HG03064 (cell line): ENCODE results near the gene GPR137.

Experiments used
- ATAC-seq: cut with Tn5 transposase; IDR thresholded peaks from one replicate; pipeline ENCODE4 v1.9.1; 2021; ENCODE audit warnings: low read depth; ENCODE audit not compliant: unreplicated experiment

The GPR137 gene

GRCh38 chr11:64263021-64263946, 22.4 kb upstream of the GPR137 start:
- ATAC-seq: no peak

GRCh38 chr11:64263947-64264317, 21.7 kb upstream of the GPR137 start:
- ATAC-seq: no peak

- no peak for ATAC-seq
Observed at GRCh38 chr11:64264371-64264852, 21.2 kb upstream of the GPR137 start.

- ATAC-seq: no peak
Observed at GRCh38 chr11:64265176-64266160, 20.2 kb upstream of the GPR137 start.

- ATAC-seq: no peak
Observed at GRCh38 chr11:64266339-64266738, 19.3 kb upstream of the GPR137 start.

DNA sequence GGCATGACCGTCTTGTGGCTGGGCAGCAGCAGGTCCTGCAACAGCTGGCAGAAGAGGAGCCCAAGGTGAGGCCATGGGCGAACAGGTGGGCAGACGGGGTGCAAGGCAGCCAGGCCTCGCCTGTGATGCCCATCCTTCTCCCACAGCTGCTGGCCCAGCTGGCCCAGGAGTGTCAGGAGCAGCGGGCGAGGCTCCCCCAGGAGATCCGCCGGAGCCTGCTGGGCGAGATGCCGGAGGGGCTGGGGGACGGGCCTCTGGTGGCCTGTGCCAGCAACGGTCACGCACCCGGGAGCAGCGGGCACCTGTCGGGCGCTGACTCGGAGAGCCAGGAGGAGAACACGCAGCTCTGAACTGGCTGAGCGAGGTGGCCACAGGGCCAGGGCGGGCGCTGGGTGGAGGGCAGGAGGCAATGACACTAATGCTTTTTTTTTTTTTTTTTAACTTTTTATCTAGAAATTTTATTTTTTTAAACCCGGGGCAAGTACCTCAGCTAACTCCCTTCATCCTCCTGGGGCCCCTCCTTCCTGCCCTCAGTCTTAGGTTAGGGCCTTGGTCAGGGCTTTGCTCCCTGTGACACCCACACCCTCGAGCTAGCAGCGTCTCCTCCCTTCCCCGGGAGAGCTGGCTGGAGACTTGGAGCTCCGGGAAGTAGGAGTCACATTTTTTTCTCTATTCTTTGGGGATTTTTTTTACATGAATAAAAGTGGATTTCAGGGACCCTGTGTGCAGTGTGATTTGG, 18.3 kb upstream of the GPR137 start:
- no peak for ATAC-seq

GRCh38 chr11:64268025-64268892, 17.4 kb upstream of the GPR137 start:
- ATAC-seq: no peak

- peak; percentile 22 for ATAC-seq
Observed at GRCh38 chr11:64268893-64269539, 16.6 kb upstream of the GPR137 start.

DNA sequence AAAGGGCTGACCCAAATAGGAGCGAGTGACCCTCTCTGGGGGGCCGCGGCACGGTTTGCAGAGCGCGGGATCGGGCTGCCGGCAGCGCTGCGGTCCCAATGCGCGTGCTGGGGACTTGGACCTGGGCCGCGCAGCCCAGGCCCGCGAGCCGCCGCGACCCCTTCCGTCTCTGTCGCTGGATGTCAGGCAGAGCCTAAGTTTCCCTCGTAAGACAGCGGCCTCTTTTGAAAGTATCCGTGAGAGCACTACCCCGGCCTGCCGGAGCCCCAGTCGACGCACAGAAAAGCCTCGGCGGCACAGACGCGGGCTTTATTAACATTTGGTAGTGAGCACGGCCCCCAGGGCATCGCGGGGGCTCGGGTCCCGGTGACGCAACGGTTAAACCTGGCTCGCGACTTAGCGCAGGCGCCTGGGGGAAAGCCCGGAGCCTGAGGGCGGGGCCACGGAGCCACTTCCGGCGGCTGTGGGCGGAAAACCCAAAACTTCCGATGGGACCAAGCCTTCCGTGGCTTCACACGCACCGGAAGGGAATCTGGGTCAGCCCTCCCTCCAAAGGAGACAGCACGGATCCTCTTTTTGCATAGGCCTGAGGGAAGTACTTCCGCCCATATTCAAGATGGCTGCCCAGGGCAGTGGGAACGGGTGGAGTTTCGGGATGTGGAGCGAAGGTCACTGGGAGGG, 16.0 kb upstream of the GPR137 start:
- ATAC-seq: peak; percentile 52

DNA sequence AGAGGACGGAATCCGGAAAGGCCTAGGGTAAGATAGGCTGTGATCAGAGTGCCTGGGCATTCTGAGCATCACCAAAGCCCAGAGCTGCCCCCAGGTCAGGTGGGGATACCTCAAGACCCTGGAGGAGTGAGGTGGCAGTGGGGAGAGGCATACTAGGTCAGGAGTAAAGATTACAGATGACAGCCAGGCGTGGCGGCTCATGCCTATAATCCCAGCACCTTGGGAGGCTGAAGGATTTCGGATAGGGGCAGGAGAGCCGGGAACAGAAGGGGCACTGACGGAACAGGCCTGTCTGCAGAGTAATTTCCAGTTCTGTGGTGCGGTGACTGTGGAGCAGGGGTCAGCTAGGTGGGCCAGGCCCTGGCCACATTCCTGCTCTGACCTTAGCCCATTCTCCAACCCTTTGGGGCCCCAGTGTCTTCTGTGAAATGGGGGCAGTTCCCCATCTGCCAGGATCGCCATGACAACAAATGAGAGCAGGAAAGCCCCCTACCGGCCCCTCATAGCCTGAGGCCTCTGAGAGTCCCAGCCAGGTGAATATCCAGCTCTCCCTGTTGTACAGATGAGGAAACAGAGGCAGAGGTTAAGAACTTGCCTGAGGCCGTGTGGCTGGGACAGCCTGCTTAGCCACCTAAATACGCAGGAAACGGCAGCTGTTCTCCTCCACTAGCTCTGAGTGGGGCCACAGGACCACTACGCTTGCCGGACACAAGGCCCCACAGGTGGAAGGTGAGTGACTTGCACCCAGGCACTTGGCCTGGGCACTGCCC, 10.4 kb upstream of the GPR137 start:
- no peak for ATAC-seq

- ATAC-seq: no peak
Observed at GRCh38 chr11:64275841-64276240, 9.8 kb upstream of the GPR137 start.

DNA sequence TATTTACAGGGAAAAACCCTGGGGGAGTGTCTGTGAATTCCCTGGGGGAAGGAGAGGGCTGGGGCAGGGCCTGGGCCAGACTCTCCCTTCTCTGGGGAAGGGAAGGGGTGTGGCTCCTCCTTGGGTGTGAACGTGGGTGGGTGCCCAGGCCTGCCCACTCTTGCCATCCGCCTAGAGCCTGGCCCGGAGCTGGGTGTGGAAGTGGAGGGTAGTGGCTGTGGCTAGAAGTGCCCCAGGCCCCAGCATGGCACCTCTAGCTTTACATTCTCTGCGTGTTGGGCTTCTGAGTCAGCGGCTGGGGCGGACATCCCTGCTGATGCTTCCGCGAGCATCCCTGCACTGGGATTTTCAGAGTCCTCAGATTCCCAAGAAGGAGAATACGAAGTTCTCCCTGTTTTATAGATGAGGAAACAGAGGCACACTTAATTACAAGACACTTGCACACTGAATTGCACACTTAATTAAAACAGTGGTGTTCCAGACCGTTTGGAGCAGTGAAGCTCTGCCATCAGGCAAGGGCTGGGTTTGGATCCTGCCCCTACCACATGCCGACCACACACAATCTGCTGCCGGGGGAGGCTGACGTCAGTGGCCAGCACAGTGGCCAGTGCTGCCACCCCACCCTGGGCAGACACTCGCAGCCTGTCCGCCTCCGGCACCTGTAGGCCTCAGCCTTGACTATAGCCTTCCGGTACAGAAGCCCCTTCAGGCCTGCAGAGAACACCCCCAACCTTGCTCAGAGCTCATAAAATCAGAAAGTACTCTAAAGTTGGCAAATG, 8.8 kb upstream of the GPR137 start:
- ATAC-seq: no peak

DNA sequence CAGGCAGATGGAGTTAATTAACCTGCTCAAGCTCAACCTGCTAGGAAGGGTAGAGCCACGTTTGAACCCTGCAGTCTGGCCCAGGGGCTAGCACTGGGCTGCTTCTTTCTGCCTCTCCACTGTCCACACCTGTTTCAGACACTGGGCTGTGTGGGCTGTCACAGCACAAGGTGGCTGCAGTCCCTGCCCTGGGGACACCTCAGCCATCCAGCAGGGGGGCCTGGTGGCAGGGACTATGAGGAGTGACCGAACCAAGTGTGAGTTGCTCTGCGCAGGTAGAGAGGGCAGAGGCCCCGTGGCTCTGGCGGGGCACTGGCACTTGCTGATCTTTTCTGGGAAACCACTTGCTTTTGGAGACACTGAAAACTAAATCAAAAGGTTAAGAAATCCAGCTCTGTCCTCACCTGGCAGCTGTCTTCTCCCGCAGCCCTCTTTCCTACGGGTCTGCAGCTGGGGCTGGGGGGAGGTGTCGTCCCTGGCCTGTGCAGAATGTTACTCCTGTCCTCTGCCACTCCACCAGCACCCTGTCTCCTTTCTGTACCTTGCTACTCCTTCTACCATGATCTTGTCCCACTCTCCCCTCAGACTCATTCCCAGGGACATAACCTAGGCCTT, 7.0 kb upstream of the GPR137 start:
- ATAC-seq: no peak

DNA sequence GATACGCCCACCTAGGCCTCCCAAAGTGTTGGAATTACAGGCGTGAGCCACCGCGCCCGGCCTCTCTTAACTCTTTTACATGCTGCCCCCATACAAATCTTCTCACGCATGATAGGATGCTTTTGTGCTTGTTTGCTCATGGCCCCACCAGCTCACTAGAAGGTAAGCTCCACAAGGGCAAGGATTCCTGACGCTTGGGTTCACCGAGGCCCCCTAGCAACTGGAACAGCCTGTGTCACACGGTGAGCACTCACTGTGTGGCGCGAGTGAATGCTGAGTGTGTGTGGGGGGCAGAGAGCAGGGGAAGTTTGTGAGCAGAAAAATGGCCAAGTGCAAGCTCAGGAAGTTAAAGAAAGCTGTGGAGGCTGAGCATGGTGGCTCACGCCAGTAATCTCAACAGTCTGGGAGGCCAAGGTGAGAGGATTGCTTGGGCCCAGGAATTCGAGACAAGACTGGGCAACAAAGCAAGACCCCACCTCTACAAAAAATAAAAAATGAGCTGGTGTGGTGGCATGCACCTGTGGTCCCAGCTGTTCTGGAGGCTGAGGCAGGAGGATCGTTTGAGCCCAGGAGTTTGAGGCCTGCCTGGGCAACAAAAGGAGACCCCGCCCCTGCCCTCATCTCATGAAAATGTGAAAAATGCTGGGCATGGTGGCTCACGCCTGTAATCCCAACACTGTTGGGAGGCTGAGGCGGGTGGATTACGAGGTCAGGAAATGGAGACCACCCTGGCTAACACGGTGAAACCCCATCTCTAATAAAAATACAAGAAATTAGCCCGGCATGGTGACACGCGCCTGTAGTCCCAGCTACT, 3.5 kb upstream of the GPR137 start:
- ATAC-seq: no peak

- no peak for ATAC-seq
Observed at GRCh38 chr11:64283092-64283491, 2.6 kb upstream of the GPR137 start.
